ENCODE measurements around the gene SLFN12L.
"Not testable (repeated sequence)": the region's sequence is repeated elsewhere in the genome, so short reads cannot be mapped to it uniquely, and the experiment has no call there.

Gene SLFN12L

GRCh38 chr17:35537601-35538141 lies at the start of gene SLFN12L:
Gene SLFN12L (minus strand): TSS chr17:35537678. CDS start chr17:35522364, 15,314 bp downstream.
- no peak for DNase-seq (ENCODE audit: low spot score)

DNA sequence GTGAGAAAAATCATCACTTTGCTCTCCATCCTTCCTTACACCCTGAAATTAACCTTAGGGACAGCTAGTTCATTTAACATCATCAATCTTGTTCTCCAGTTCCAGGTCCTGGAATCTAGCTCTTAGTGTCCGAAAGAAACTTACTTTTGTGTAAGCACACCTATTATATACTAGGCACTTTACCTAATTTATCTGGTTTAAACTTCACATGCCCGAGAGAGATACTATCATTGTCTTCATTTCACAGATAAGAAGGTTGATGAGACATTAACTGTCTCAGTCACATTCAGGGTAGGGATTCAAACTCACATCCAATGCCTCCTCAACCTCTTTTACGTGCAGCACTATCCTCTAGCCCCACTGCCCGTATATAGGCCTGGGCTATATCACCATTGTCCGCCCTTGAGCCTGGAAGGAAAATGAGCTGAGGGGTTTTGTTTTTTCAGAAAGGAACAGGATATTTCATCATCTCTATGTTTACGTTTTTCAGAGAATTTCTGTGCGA lies 49.1 kb upstream of the SLFN12L start:
- no peak for DNase-seq (ENCODE audit: low spot score)

DNA sequence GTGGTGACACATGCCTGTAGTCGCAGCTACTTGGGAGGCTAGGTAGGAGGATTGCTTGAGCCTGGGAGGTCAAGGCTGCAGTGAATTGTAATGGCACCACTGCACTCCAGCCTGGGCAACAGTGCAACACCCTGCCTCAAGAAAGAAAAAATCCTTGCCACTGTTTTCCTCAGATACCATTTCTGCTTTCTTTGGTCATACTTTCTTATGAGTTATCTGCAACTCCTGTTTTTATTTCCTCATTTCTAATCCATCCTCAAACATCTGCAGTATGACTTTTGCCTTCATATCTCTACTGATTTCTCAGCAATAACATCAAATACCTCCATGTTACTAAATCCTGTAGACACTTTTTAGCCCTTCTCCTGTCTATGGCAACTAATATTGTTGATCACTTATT lies 46.6 kb upstream of the SLFN12L start:
- DNase-seq (ENCODE audit: low spot score), result no peak

DNA sequence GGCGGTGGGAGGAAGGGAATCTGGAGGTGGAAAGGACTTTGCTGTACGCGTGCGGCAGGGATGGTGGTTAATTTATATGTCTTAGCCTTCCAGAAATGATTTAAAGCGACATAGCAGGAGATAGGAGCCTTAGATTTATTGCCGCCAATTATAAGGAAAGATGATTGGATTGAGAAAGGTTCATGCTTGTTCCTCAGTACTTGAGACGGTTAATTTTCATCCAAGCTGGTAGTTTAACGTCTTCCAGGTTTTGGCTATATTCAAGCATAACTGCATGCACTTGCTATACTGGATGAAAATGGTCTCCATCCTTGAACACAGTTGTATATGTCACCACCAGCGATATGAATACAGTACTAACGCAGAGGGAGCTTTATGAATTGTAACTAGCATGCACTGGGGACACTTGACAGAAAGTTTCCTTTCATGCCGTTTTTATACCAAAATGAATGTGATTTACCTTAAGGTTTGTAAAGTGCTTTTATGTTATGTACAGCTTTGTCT lies 41.5 kb upstream of the SLFN12L start:
- no peak for DNase-seq (ENCODE audit: low spot score)

GRCh38 chr17:35578197-35578928 lies 40.9 kb upstream of the SLFN12L start, which contains the start of gene PEX12:
Gene PEX12 (minus strand): TSS chr17:35578571. CDS start chr17:35578021, 550 bp downstream.
- DNase-seq (ENCODE audit: low spot score), result peak; percentile 77

DNA sequence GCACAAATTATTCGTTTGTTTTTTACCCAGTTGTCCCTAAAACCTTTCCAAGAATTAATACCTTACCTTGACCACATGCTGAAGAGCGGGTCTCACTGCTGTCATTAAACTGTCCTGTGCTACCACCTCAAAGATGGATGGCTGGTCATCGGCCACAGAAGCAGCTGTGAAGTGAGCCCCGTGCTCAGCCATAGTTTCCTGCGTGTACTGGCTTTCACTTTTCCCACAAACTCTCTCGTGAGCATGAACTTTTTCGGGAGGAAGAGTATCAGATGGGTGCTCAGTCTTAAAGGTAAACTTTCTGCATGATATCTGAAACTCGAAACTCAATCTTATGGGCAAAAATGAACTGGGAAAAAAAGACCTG lies 40.3 kb upstream of the SLFN12L start:
- no peak for DNase-seq (ENCODE audit: low spot score)

- no peak for DNase-seq (ENCODE audit: low spot score)
Measured at GRCh38 chr17:35575759-35576158, 38.3 kb upstream of the SLFN12L start.

DNA sequence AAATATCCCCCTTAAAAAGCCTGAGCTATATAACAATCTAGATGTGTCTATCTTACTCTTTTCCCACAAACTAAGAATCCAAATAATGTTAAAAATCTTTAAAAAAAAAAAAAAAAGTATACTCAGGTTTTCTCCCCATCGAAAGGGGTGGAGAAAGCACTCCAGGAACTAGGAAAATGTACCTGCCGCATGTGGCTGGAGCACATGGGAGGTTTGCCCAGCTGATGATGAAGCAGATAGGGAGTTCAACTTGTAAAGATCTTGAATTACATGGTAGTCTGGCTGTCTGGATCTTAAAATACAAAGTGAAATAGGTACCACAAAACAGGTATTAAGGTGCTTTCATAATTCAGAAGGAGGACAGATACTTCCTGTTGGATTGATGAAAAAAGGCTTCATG lies 31.9 kb upstream of the SLFN12L start:
- no peak for DNase-seq (ENCODE audit: low spot score)

- DNase-seq (ENCODE audit: low spot score), result peak; percentile 35
Measured at GRCh38 chr17:35568561-35568960, 31.1 kb upstream of the SLFN12L start.

DNA sequence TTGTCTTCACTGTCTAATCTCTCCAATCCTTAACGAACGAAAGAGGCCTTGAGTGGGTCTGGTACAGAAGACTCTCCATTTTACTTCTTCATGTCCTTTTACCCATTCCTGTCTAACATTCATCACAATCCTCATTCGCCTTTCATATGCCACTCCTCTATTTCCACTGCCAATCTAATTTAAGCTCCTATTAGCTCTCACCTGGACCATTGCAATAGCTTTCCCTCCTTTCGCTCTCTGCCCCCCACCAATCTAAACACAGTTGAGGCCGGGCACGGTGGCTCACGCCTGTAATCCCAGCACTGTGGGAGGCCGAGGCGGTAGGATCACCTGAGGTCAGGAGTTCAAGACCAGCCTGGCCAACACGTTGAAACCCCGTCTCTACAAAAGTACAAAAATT lies 29.5 kb upstream of the SLFN12L start:
- DNase-seq (ENCODE audit: low spot score), result no peak

DNA sequence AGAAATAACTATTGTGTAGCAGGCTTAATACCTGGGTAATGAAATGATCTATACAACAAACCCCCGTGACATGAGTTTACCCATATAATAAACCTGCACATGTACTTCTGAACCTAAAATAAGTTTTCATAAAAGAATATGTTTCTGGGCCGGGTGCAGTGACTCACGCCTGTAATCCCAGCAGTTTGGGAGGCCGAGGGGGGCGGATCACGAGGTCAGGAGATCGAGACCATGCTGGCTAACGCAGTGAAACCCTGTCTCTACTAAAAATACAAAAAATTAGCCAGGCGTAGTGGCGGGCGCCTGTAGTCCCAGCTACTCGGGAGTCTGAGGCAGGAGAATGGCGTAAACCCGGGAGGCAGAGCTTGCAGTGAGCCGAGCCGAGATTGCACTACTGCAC lies 25.7 kb upstream of the SLFN12L start:
- DNase-seq (ENCODE audit: low spot score), result not testable (repeated sequence)

GRCh38 chr17:35560703-35561102 lies 23.2 kb upstream of the SLFN12L start, which contains the start of gene SLFN14:
Gene SLFN14 (minus strand): TSS chr17:35560819. CDS start chr17:35558062, 2,757 bp downstream.
- DNase-seq (ENCODE audit: low spot score), result no peak

- DNase-seq (ENCODE audit: low spot score), result no peak
Measured at GRCh38 chr17:35559495-35560210, 22.2 kb upstream of the SLFN12L start.

DNA sequence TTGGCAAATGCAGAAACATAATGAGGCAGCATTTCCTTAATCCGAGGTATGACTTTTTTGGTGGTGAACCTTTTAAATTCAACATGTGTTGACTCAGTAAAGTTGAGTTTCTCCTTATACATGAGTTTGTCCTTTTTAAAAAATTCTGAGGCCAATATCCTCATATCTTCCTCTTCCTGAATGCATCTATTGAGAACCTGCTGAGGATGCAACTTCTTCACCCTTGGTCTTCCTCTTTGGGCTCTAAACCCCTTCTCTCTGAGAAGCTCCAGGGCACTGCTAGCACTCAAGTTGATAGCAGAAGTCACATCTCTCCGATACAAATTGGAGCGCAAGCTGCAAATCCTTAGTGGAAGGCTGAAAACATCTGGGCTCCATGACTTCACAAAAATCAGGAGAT lies 19.9 kb upstream of the SLFN12L start:
- no peak for DNase-seq (ENCODE audit: low spot score)

GRCh38 chr17:35555691-35556090 lies 18.2 kb upstream of the SLFN12L start:
- DNase-seq (ENCODE audit: low spot score), result no peak

GRCh38 chr17:35554668-35555067 lies 17.2 kb upstream of the SLFN12L start:
- DNase-seq (ENCODE audit: low spot score), result no peak

- DNase-seq (ENCODE audit: low spot score), result no peak
Measured at GRCh38 chr17:35553310-35553709, 15.8 kb upstream of the SLFN12L start.

DNA sequence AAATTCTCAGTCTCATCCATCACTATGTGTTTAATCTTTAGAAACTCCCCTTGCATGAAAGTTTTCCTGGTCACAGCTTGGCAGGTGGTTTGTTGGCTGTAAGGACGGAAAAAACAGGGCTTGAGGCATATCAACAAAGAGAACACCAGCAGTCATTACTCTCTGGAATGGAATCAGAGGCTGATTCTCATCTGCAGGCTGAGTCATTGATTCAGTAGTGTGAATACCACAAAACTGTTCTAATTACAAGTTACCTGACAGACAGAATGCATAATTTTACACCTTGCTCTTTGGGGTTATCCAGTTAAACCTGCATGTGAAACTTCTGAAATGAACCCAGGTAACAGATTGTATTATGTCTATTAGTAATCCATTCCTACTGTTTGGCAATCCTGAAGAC lies 11.5 kb upstream of the SLFN12L start:
- DNase-seq (ENCODE audit: low spot score), result no peak

- no peak for DNase-seq (ENCODE audit: low spot score)
Measured at GRCh38 chr17:35548208-35548810, 10.8 kb upstream of the SLFN12L start.

- no peak for DNase-seq (ENCODE audit: low spot score)
Measured at GRCh38 chr17:35546487-35546886, 9.0 kb upstream of the SLFN12L start.

DNA sequence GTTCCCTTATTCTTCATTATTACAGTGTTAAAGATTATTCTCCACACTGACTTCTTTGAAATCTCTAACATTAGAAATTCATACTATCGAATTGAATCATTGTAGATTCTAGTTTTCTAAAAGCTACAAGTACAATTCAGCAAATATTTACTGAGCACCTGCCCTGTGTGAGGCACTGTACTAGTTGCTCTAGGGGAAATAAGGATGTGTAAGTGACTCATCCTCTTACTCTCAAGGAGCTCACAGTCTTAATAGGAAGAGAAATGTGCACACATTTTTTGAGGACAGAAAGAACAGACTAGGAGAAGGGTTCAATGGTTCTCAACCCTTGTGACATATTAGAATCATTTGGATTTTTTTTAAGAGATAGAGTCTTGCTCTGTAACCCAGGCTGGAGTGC lies 7.7 kb upstream of the SLFN12L start:
- no peak for DNase-seq (ENCODE audit: low spot score)

DNA sequence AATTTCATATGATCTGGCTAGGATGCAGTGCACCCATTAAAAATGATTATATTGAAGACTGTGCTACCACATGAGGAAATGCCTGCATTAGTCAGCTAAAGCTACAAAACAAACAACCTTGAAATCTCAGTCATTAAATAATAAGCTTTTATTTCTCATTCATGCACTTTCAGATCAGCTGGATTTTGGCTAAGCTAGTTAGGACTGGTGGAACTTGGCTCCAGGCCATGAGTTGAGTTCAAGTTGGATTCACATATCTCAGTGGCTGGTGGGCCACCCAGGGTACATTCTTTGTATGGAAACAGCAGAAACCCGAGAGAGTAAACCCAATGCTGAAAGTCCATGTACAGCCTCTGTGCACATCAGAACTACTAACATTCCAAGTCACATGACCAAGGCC lies 6.4 kb upstream of the SLFN12L start:
- no peak for DNase-seq (ENCODE audit: low spot score)
